MM.1S (cell line): ENCODE results near the gene DLGAP3.

Experiments used
- DNase-seq: peaks from one replicate; pipeline ENCODE4 v3.0.0-alpha.2; 2015
- H2AFZ ChIP-seq: fragments of 300-600 bp; sonication (generic); 2 replicates; pipeline ENCODE4 v1.6.0; 2016; ENCODE audit warnings: antibody characterized with exemption, low read length
- H3F3A ChIP-seq: fragments of 300-600 bp; sonication (generic); 2 replicates; pipeline ENCODE4 v1.6.1; 2016; ENCODE audit warnings: mild to moderate bottlenecking, antibody characterized with exemption, low read length, moderate library complexity, mixed read lengths; ENCODE audit not compliant: insufficient read depth
- H3K27ac ChIP-seq: fragments of 300-600 bp; sonication (generic); 2 replicates; pipeline ENCODE4 v1.5.1; 2016; ENCODE audit warnings: mild to moderate bottlenecking, low read length
- H3K27me3 ChIP-seq: fragments of 300-600 bp; sonication (generic); replicated peaks from 2 replicates; pipeline ENCODE4 v1.6.0; 2016; ENCODE audit warnings: low read length; ENCODE audit not compliant: insufficient read depth
- H3K36me3 ChIP-seq: fragments of 300-600 bp; sonication (generic); replicated peaks from 2 replicates; pipeline ENCODE4 v1.6.1; 2016; ENCODE audit warnings: mild to moderate bottlenecking, low read length, mixed read lengths; ENCODE audit not compliant: insufficient read depth
- H3K4me1 ChIP-seq: fragments of 300-600 bp; sonication (generic); 2 replicates; pipeline ENCODE4 v1.6.1; 2016; ENCODE audit warnings: low read length, mixed read lengths
- H3K4me2 ChIP-seq: fragments of 300-600 bp; sonication (generic); 2 replicates; pipeline ENCODE4 v1.6.0; 2016; ENCODE audit warnings: low read depth, low read length
- H3K4me3 ChIP-seq: fragments of 300-600 bp; sonication (generic); 2 replicates; pipeline ENCODE4 v1.5.1; 2016; ENCODE audit warnings: low read length, mixed read lengths
- H3K79me2 ChIP-seq: fragments of 300-600 bp; sonication (generic); 2 replicates; pipeline ENCODE4 v1.6.1; 2016; ENCODE audit warnings: mixed run types, low read length, mixed read lengths
- H3K9ac ChIP-seq: fragments of 300-600 bp; sonication (generic); 2 replicates; pipeline ENCODE4 v1.6.1; 2016; ENCODE audit warnings: low read length, mixed read lengths
- H3K9me2 ChIP-seq: fragments of 300-600 bp; sonication (generic); replicated peaks from 2 replicates; pipeline ENCODE4 v1.6.1; 2016; ENCODE audit warnings: mild to moderate bottlenecking, low read length, mixed read lengths; ENCODE audit not compliant: insufficient read depth
- H3K9me3 ChIP-seq: fragments of 300-600 bp; sonication (generic); replicated peaks from 2 replicates; pipeline ENCODE4 v1.6.1; 2016; ENCODE audit warnings: mild to moderate bottlenecking, low read length, mixed read lengths; ENCODE audit not compliant: insufficient read depth
- H4K20me1 ChIP-seq: fragments of 300-600 bp; sonication (generic); 2 replicates; pipeline ENCODE4 v1.6.1; 2016; ENCODE audit warnings: mild to moderate bottlenecking, low read length, moderate library complexity, mixed read lengths; ENCODE audit not compliant: insufficient read depth
- EZH2 ChIP-seq: fragments of 300-600 bp; sonication (generic); optimal IDR thresholded peaks from 2 replicates; pipeline ENCODE3; 2017; ENCODE audit warnings: low read depth, mild to moderate bottlenecking, antibody characterized with exemption, low read length, mixed read lengths
- EZH2phosphoT487 ChIP-seq: fragments of 300-600 bp; sonication (generic); IDR thresholded peaks from 2 replicates; pipeline ENCODE4 v1.6.1; 2018; ENCODE audit warnings: antibody characterized with exemption, low read length
- TF ChIP-seq, protein P1 (sequence below): fragments of 300-600 bp; sonication (generic); IDR thresholded peaks from 2 replicates; pipeline ENCODE4 v1.5.1; 2016; ENCODE audit warnings: antibody characterized with exemption, low read length, mixed read lengths

DLGAP3 gene

GRCh38 chr1:34869760-34870159 is 59.7 kb downstream of the DLGAP3 start:
- no peak overlapping the region for H3K27ac ChIP-seq
- H3K4me3 ChIP-seq, result no peak overlapping the region
- H3K4me1 ChIP-seq, result no peaks in the 10 kb centered on the region
- no peaks in the 10 kb centered on the region for H3K36me3 ChIP-seq
- TF ChIP-seq EZH2phosphoT487 (no peak), EZH2 (no peak)
- TF ChIP-seq, protein P1, sequence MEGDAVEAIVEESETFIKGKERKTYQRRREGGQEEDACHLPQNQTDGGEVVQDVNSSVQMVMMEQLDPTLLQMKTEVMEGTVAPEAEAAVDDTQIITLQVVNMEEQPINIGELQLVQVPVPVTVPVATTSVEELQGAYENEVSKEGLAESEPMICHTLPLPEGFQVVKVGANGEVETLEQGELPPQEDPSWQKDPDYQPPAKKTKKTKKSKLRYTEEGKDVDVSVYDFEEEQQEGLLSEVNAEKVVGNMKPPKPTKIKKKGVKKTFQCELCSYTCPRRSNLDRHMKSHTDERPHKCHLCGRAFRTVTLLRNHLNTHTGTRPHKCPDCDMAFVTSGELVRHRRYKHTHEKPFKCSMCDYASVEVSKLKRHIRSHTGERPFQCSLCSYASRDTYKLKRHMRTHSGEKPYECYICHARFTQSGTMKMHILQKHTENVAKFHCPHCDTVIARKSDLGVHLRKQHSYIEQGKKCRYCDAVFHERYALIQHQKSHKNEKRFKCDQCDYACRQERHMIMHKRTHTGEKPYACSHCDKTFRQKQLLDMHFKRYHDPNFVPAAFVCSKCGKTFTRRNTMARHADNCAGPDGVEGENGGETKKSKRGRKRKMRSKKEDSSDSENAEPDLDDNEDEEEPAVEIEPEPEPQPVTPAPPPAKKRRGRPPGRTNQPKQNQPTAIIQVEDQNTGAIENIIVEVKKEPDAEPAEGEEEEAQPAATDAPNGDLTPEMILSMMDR, result no peak
- H3K27me3 ChIP-seq, result peaks cover 37% of the 10 kb centered on the region
- H2AFZ ChIP-seq, result no peak overlapping the region
- no peak overlapping the region for H3K4me2 ChIP-seq
- H3F3A ChIP-seq, result peaks cover 4% of the 10 kb centered on the region; the same call in 1 of the 2 replicates
- no peaks in the 10 kb centered on the region for H3K9me2 ChIP-seq
- DNase-seq, result no peak
- H4K20me1 ChIP-seq, result no peaks in the 10 kb centered on the region
- no peaks in the 10 kb centered on the region for H3K79me2 ChIP-seq
- no peaks in the 10 kb centered on the region for H3K9me3 ChIP-seq
- no peak overlapping the region for H3K9ac ChIP-seq

GRCh38 chr1:34868230-34869049 is 61.0 kb downstream of the DLGAP3 start:
- H3K9me3 ChIP-seq, result no peaks in the 10 kb centered on the region
- no peaks in the 10 kb centered on the region for H3K4me1 ChIP-seq
- H4K20me1 ChIP-seq, result no peaks in the 10 kb centered on the region
- H3F3A ChIP-seq, result peaks cover 5% of the 10 kb centered on the region; the same call in 1 of the 2 replicates
- no peak overlapping the region for H3K4me3 ChIP-seq
- TF ChIP-seq EZH2phosphoT487, result no peak
- TF ChIP-seq, protein P1, result no peak
- no peak for TF ChIP-seq EZH2
- no peak overlapping the region for H3K4me2 ChIP-seq
- no peak overlapping the region for H3K27ac ChIP-seq
- no peak overlapping the region for H2AFZ ChIP-seq
- H3K79me2 ChIP-seq, result no peaks in the 10 kb centered on the region
- H3K9me2 ChIP-seq, result no peaks in the 10 kb centered on the region
- peaks cover 33% of the 10 kb centered on the region for H3K27me3 ChIP-seq
- no peak overlapping the region for H3K9ac ChIP-seq
- no peaks in the 10 kb centered on the region for H3K36me3 ChIP-seq
- DNase-seq, result no peak

DNA sequence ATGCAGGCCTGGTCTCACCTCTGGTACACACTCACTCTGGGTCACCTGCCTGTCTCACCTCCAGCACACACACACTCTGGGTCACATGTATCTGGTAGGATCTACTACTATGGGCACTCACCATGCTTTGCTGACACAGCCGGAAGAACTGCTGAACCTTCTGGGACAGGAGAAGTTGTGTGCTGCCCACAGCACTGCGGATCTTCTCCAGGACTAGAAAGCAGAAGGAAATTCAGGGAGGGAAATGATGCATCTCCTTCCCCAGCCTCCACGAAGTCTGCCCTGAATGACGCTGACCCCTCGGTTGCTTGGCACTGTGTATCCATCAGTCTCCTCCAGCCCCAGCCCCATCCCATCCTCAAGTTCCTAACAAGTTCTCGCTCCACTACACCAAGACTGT is 62.0 kb downstream of the DLGAP3 start:
- no peaks in the 10 kb centered on the region for H4K20me1 ChIP-seq
- H3K4me3 ChIP-seq, result no peak overlapping the region
- H3K9me2 ChIP-seq, result no peaks in the 10 kb centered on the region
- H3K9ac ChIP-seq, result no peak overlapping the region
- peaks cover 24% of the 10 kb centered on the region for H3K27me3 ChIP-seq
- no peaks in the 10 kb centered on the region for H3K9me3 ChIP-seq
- H2AFZ ChIP-seq, result no peak overlapping the region
- H3K36me3 ChIP-seq, result no peaks in the 10 kb centered on the region
- no peaks in the 10 kb centered on the region for H3K79me2 ChIP-seq
- no peak for DNase-seq
- no peak overlapping the region for H3K4me2 ChIP-seq
- H3K4me1 ChIP-seq, result no peaks in the 10 kb centered on the region
- H3K27ac ChIP-seq, result no peak overlapping the region
- H3F3A ChIP-seq, result peaks cover 5% of the 10 kb centered on the region; the same call in 1 of the 2 replicates
- TF ChIP-seq, protein P1, result no peak
- no peak for TF ChIP-seq EZH2
- no peak for TF ChIP-seq EZH2phosphoT487
